HG02981 (cell line): Measurements from ENCODE around the gene G6PC2.
"Not testable (repeated sequence)": the region's sequence is repeated elsewhere in the genome, so short reads cannot be mapped to it uniquely, and the experiment has no call there.

Source experiments
- ATAC-seq: cut with Tn5 transposase; IDR thresholded peaks from one replicate; pipeline ENCODE4 v1.9.1; 2021; ENCODE audit warnings: mild to moderate bottlenecking, moderate library complexity; ENCODE audit not compliant: unreplicated experiment

G6PC2 gene

GRCh38 chr2:168901003-168901402 is at the start of gene G6PC2:
TSS of gene G6PC2 (plus strand) at chr2:168901291. CDS start at chr2:168901332, 41 bp downstream.
- no peak for ATAC-seq

GRCh38 chr2:168851674-168852320 is 49.3 kb upstream of the G6PC2 start:
- no peak for ATAC-seq

DNA sequence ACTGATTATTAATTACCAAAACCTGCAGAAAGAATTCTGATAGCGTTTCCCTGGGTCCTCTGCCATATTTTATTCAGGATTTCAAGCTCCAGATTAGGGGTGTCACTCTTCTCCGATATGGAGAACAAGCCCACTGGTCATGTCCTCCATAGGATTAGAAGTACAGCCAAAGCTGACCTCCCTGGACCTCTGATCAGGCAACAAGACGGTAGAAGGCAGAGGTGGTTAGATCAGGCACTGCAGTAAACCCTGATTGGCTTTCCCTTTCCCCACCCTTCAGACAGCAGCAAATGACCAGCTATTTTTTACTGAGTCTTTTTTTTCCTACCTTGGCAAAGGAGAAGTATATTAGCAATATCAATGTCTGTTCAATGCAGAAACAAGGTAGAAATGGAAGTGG is 48.6 kb upstream of the G6PC2 start:
- ATAC-seq: no peak

DNA sequence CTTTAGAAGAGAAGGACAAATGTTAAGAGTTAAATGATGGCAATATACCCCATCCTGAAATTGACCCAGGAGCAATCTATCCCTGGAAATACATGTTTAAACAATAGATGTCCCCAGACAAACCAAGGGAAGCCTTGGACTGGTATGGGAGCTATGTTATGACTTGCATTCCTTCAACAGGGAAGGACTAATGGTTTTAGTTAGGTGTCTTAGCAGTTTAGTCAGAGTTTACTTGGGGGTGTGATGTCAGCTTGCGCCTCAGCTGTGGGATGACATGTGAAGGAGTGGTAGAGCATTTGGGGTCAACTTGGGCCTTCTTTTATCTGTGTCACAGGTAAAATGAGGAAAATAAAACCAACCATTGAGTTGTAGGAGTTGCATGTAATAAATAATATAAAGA is 47.6 kb upstream of the G6PC2 start:
- no peak for ATAC-seq

DNA sequence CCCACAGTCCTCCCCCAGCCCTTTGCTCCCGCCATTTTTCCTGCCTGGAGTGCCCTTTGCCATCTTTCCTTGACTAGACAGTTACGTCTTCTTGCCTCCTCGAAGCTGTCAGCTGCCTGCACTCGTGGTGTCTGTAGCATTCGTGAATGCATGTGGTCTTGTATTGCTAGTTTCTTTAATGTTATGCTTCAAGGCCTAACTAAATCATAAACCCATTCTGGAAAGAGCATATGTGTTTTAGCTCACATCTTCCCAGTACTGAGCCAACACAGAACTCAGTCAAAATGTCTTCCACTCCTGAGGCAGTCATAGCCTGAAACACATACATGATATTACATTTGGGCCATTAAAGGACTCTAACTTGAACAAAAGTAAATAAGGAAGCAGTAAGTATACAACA is 46.4 kb upstream of the G6PC2 start:
- ATAC-seq: no peak

GRCh38 chr2:168855601-168856000 is 45.5 kb upstream of the G6PC2 start:
- no peak for ATAC-seq

DNA sequence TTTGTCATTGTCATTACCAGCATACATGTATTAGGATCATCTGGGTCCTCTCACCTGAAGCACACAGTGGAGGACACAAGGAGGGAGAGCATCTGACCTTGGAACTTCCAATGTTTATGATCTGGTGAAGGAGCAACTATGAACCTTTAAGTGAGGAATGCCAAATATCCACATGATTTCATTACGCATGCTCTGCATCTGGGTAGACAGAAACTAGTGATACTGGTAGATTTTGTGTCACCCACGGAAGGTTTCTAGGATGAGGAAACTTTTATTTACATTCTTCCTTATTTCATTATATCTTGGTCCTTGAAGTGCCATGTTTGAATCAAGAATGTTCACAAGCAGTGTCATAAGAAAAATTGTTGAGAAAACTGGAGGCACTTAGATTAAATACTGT is 42.9 kb upstream of the G6PC2 start:
- ATAC-seq: no peak

DNA sequence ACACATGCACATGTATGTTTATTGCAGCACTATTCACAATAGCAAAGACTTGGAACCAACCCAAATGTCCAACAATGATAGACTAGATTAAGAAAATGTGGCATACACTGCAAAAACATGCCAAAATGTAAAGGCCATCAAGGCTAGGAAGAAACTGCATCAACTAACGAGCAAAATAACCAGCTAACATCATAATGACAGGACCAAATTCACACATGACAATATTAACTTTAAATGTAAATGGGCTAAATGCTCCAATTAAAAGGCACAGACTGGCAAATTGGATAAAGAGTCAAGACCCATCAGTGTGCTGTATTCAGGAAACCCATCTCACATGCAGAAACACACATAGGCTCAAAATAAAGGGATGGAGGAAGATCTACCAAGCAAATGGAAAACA is 33.9 kb upstream of the G6PC2 start:
- not testable (repeated sequence) for ATAC-seq

- not testable (repeated sequence) for ATAC-seq
Observed at GRCh38 chr2:168870369-168870768, 30.7 kb upstream of the G6PC2 start.

DNA sequence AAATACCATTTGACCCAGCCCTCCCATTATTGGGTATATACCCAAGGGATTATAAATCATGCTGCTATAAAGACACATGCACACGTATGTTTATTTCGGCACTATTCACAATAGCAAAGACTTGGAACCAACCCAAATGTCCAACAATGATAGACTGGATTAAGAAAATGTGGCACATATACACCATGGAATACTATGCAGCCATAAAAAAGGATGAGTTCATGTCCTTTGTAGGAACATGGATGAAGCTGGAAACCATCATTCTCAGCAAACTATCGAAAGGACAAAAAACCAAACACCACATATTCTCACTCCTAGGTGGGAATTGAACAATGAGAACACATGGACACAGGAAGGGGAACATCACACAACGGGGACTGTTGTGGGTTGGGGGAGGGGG is 30.3 kb upstream of the G6PC2 start:
- not testable (repeated sequence) for ATAC-seq

- ATAC-seq: no peak
Observed at GRCh38 chr2:168874368-168875054, 26.6 kb upstream of the G6PC2 start.

GRCh38 chr2:168882163-168882562 is 18.9 kb upstream of the G6PC2 start:
- ATAC-seq: not testable (repeated sequence)

DNA sequence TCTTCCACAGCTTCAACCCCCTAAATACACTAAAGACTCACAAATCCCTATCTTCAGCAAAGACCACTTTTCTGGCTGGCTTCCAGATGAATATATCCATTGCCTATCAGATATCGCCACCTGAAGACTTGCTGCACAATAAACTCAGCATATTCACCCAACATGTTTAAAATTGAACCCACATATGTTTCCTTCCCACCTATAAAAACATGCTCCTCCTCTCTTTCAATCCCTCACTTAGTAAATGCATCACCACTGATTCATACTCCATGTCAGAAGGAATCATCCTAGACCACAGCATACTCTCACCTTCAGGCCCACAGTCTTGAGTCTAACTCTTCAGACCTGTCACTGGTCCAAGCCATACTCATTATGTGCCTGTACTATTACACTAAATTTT is 16.1 kb upstream of the G6PC2 start:
- ATAC-seq: no peak

DNA sequence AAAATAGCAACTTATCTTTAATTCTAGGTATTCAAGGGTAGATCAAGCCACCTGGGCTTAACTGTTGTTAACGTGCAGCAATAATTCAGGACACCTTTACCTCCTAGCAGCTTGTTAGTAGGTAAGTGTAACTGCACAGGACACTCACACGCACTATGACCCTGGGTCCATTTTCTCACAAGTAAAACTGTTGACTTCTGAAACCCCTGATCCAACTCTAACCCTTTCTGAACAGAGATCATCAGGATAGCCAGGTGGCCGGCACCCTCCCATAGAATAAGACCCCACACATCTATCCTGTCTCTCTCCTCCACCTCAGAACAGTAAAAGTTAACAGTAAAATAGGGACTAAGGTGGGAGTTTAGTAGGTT is 11.5 kb upstream of the G6PC2 start:
- no peak for ATAC-seq

- peak; percentile 100 for ATAC-seq
Observed at GRCh38 chr2:168890006-168890782, 10.9 kb upstream of the G6PC2 start, which contains the start of gene SPC25. TSS of gene SPC25 (minus strand) at chr2:168890430. CDS start at chr2:168889519, 911 bp downstream.

DNA sequence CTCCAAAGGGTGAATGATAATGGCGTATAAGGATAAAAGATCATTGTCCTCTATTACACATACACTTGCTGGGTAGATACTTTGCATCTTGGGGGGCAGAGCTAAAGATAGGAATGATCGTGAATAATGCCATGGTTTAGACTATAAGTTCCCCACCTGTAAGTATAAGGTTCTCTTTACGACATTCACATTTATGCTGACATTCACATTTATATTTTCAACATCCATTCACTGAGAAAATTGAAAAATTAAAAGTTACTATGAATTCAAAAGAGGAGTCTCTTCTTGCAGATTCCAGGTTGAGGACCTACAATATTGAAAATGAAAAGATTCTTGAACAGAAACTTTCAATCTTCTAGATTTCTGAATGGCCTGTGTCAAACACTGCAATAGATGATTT is 8.8 kb upstream of the G6PC2 start:
- ATAC-seq: no peak

DNA sequence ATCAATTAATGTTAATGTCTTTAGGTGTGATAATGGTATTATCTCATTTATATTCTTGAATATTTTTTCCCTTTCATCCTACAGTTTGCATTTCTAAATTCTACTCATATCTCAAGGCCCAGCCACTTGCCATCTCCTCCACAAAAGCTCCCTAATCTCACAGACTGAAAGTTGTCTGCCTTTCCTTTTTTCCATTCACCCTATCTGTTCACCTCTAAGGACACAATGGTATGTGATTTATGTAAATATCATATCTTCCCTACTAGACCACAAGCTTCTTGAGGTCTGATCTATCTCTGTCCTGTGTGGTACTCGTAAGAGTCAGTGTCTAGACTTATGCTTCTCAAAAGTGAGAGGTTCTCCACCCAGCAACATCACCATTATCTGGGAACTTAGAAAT is 7.0 kb upstream of the G6PC2 start:
- ATAC-seq: no peak

- ATAC-seq: no peak
Observed at GRCh38 chr2:168894720-168895119, 6.4 kb upstream of the G6PC2 start.

DNA sequence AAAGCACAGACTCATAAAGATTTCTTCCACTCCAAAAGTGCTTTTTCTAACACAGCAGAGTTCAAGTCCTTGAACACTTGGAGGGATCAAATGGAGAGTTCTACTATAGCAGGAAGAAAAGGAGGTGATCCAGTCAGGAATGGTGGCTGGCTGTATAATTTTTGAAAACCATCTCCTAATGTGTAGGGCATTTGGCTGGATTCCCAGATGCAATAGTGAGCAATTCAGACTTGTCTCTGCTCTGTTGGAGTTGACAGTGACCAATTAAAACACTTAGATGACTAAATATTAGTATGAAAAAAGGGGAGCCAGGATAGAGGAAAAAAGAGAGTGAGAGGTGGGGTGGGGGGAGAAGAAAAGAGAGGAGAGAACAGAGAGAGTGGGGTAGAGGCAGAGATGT is 5.3 kb upstream of the G6PC2 start:
- ATAC-seq: no peak

- ATAC-seq: no peak
Observed at GRCh38 chr2:168896783-168897182, 4.3 kb upstream of the G6PC2 start.

- ATAC-seq: no peak
Observed at GRCh38 chr2:168897449-168897848, 3.6 kb upstream of the G6PC2 start.

- no peak for ATAC-seq
Observed at GRCh38 chr2:168903888-168904287, 2.8 kb downstream of the G6PC2 start.
